Measurements from ENCODE around the gene SLC10A7. TPM values are rescaled to one million over a fixed set of nuclear protein-coding genes. Genes with fewer than 3 reads are reported as not detected.

Gene SLC10A7
- total and polyA plus RNA-seq, 2 donors from 2014 or later = 1.9 to 15.1 TPM

Small RNA genes lying within 50 kb of the gene (microRNA-seq; reads per million reads assigned to microRNA genes)
- not detected for gene MIR7849

Other genes with a start within 250 kb of the SLC10A7 start
- gene POU4F2, start 117.0 kb upstream of the SLC10A7 start, total RNA-seq = not detected
- not detected for gene POU4F2, start 117.0 kb upstream of the SLC10A7 start, polyA plus RNA-seq (ENCODE audit: insufficient read depth, low read depth, low replicate concordance)